CD4-positive, alpha-beta T cell treated with Interferon gamma for 1 hour (primary cell): ENCODE results near the gene CAMTA1.
A peak's percentile ranks its signal among the peaks of the same experiment; 100 is the strongest.
"Not testable (repeated sequence)": the region's sequence is repeated elsewhere in the genome, so short reads cannot be mapped to it uniquely, and the experiment has no call there.

Source experiments
- DNase-seq: peaks from one replicate; pipeline ENCODE4 v3.0.0-alpha.2; 2020

Gene CAMTA1

GRCh38 chr1:6782151-6782550 is 3.1 kb upstream of the CAMTA1 start:
- DNase-seq, result no peak

- DNase-seq, result no peak
Measured at GRCh38 chr1:6783221-6783620, 2.0 kb upstream of the CAMTA1 start.

- no peak for DNase-seq
Measured at GRCh38 chr1:6783936-6784559, 1.2 kb upstream of the CAMTA1 start.

GRCh38 chr1:6784560-6785317 is 515 bp upstream of the CAMTA1 start:
- DNase-seq, result peak; percentile 100

- peak; percentile 34 for DNase-seq
Measured at GRCh38 chr1:6785728-6786505, 663 bp downstream of the CAMTA1 start.

GRCh38 chr1:6788946-6789345 is 3.7 kb downstream of the CAMTA1 start:
- no peak for DNase-seq

GRCh38 chr1:6790146-6790545 is 4.9 kb downstream of the CAMTA1 start:
- no peak for DNase-seq

- no peak for DNase-seq
Measured at GRCh38 chr1:6794164-6794563, 8.9 kb downstream of the CAMTA1 start.

GRCh38 chr1:6795203-6795602 is 9.9 kb downstream of the CAMTA1 start:
- no peak for DNase-seq

- no peak for DNase-seq
Measured at GRCh38 chr1:6795661-6796060, 10.4 kb downstream of the CAMTA1 start.

GRCh38 chr1:6796095-6796494 is 10.8 kb downstream of the CAMTA1 start:
- DNase-seq, result no peak

GRCh38 chr1:6799499-6799898 is 14.2 kb downstream of the CAMTA1 start:
- no peak for DNase-seq

GRCh38 chr1:6800745-6801144 is 15.5 kb downstream of the CAMTA1 start:
- no peak for DNase-seq

- DNase-seq, result no peak
Measured at GRCh38 chr1:6801199-6801598, 15.9 kb downstream of the CAMTA1 start.

- DNase-seq, result no peak
Measured at GRCh38 chr1:6801966-6802365, 16.7 kb downstream of the CAMTA1 start.

- no peak for DNase-seq
Measured at GRCh38 chr1:6802454-6802853, 17.2 kb downstream of the CAMTA1 start.

GRCh38 chr1:6802893-6803292 is 17.6 kb downstream of the CAMTA1 start:
- no peak for DNase-seq

GRCh38 chr1:6803357-6803756 is 18.1 kb downstream of the CAMTA1 start:
- no peak for DNase-seq

GRCh38 chr1:6805004-6805416 is 19.8 kb downstream of the CAMTA1 start:
- DNase-seq, result no peak

- no peak for DNase-seq
Measured at GRCh38 chr1:6807782-6808181, 22.5 kb downstream of the CAMTA1 start.

GRCh38 chr1:6809461-6809860 is 24.2 kb downstream of the CAMTA1 start:
- no peak for DNase-seq

- DNase-seq, result not testable (repeated sequence)
Measured at GRCh38 chr1:6810146-6810734, 25.0 kb downstream of the CAMTA1 start.

GRCh38 chr1:6811583-6811982 is 26.3 kb downstream of the CAMTA1 start:
- DNase-seq, result no peak

GRCh38 chr1:6813165-6813564 is 27.9 kb downstream of the CAMTA1 start:
- no peak for DNase-seq
